ENCODE measurements around the gene FAM53A.
A peak's percentile ranks its signal among the peaks of the same experiment; 100 is the strongest.

The FAM53A gene

GRCh38 chr4:1683736-1684505 is at the start of gene FAM53A:
Gene FAM53A (minus strand): TSS chr4:1684313. CDS start chr4:1668741, 15,572 bp downstream.
- no peak for DNase-seq

- DNase-seq, result no peak
Measured at GRCh38 chr4:1732911-1733310, 48.8 kb upstream of the FAM53A start.

GRCh38 chr4:1731180-1731579 is 47.1 kb upstream of the FAM53A start:
- no peak for DNase-seq

- DNase-seq, result no peak
Measured at GRCh38 chr4:1730532-1731135, 46.5 kb upstream of the FAM53A start.

GRCh38 chr4:1728061-1728980 is 44.2 kb upstream of the FAM53A start:
- no peak for DNase-seq

GRCh38 chr4:1727117-1728031 is 43.3 kb upstream of the FAM53A start:
- no peak for DNase-seq

GRCh38 chr4:1726146-1726934 is 42.2 kb upstream of the FAM53A start:
- DNase-seq, result no peak

- no peak for DNase-seq
Measured at GRCh38 chr4:1725521-1725920, 41.4 kb upstream of the FAM53A start.

GRCh38 chr4:1723131-1723801 is 39.2 kb upstream of the FAM53A start:
- DNase-seq, result no peak

GRCh38 chr4:1722551-1723118 is 38.5 kb upstream of the FAM53A start:
- no peak for DNase-seq

- no peak for DNase-seq
Measured at GRCh38 chr4:1721666-1722550, 37.8 kb upstream of the FAM53A start.

GRCh38 chr4:1721003-1721665 is 37.0 kb upstream of the FAM53A start, which contains the start of the genes TACC3 and TMEM129:
Gene TACC3 (plus strand): TSS chr4:1721521. CDS start chr4:1723422, 1,901 bp downstream.
Gene TMEM129 (minus strand): TSS chr4:1721323. CDS start chr4:1720837, 486 bp downstream.
- peak; percentile 83 for DNase-seq

- no peak for DNase-seq
Measured at GRCh38 chr4:1720163-1720983, 36.3 kb upstream of the FAM53A start.

GRCh38 chr4:1718095-1718850 is 34.2 kb upstream of the FAM53A start:
- DNase-seq, result no peak

- DNase-seq, result no peak
Measured at GRCh38 chr4:1717129-1718094, 33.3 kb upstream of the FAM53A start.
